ENCODE measurements around the gene DOLK.

The DOLK gene

DNA sequence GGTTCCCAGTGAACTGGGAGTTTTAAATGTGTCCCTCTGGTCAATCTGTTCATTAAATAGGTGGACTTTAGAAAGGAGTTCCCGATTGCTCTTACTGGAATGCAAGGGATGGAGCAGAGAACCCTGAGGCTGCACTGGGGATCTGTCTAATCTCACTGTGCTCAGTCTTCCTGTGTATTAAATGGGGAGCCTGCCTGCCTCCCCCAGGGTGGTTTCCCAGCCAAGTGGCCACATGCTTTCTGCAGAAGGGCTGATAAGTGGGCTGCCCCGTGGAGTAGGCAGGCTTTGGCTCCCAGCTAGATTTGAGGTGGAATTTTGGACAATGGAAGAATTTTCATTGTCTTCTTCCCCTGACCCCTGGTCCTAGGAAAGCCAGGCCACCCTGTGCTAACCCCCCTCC is 40.7 kb downstream of the DOLK start:
- no peak for DNase-seq (ENCODE audit: low read depth in 2 of 2)

DNA sequence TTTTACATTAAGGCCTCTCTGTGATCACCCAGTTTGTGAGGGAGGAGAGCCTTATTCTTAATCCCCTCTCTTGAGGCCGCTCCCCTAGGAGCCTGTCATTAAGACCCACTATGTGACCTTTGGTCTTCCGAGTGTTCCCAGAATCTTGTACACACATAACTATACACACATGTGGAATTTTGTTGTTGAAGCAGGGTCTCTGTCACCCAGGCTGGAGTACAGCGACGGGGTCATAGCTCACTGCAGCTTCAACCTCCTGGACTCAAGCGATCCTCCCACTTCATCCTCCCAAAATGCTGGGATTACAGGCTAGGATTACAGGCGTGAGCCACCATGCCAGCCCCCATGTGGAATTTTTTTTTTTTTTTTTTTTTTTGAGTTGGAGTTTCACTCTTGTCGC is 41.4 kb downstream of the DOLK start:
- DNase-seq (ENCODE audit: low read depth in 2 of 2) = no peak

DNA sequence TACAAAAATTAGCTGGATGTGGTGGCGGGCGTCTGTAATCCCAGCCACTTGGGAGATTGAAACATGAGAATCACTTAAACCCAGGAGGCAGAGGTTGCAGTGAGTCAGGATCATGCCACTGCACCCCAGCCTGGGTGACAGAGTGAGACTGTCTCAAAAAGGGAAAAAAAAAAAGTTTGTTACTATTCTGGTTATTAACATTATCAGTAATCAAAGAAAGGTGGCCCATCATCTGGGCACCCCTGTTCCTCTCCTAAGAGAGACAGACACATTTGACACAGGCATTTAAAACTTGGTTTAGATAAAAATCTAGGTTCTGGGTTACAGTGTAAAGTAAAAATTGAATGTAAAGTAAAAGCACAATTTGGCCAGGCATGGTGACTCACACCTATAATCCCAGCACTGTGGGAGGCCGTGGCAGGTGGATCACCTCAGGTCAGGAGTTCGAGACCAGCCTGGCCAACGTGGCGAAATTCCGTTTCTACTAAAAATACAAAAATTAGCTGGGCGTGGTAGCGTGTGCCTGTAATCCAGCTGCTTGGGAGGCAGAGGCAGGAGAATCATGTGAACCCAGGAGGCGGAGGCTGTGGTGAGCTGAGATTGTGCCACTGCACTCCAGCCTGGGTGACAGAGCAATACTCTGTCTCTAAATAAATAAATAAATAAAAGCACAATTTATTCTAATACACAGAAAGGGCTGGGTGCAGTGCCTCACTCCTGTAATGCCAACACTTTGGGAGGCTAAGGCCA is 43.4 kb downstream of the DOLK start:
- DNase-seq (ENCODE audit: low read depth in 2 of 2) = no peak

DNA sequence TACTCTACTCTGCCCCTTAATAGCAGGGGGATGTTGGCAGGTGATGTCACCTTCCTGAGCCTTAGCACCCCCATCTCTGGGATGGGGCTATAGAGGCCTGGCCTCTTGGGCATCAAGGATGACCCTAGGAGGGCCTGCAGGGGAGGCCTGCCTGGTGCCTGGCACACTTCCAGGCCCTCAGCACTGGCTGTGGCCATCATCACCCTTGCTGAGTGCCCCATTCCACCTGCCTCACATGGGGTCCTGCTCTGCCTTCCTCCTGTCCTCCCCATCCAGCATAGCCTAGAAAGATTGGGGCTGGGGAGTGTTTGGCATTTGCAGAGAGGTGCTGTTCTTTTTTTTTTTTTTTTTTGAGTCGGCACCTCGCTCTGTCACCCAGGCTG is 44.3 kb downstream of the DOLK start:
- DNase-seq (ENCODE audit: low read depth in 2 of 2) = no peak

DNA sequence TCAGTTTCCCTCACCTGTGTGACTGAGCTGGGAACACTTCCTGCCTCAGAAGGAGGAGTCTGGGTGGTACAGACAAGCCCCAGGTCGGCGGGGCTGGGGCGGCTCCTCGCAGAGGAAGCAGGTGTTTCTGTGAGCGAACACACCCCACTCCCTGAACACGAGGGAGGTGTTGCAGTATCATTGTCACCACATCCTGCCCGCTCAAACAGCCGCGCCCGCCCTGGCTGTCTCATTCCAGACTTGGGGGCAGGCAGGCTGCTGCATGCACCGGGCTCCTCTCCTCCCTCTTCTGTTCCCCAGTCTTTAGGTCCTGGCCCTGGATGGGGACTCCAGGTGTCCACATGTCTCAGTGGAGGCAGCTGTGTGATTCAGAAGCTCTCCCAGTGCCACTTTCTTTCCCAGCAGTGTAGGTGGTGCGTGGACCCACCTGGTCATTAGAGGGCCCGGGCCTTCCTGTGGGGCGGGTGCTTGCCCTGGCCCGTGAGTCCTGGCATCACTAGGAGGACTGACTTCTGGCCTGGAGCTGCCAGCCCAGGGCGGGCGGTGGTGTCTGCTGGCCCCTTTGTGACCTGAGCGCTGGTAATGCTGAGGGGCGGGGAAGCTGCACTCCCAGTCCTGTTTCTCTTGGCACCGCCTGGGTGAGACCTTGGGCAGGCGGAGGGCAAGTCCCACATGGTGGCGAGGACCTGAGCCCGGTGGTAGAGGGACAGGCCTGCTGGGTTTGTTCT is 44.9 kb downstream of the DOLK start:
- peak; percentile 68 to 81 for DNase-seq (ENCODE audit: low read depth in 2 of 2)

DNA sequence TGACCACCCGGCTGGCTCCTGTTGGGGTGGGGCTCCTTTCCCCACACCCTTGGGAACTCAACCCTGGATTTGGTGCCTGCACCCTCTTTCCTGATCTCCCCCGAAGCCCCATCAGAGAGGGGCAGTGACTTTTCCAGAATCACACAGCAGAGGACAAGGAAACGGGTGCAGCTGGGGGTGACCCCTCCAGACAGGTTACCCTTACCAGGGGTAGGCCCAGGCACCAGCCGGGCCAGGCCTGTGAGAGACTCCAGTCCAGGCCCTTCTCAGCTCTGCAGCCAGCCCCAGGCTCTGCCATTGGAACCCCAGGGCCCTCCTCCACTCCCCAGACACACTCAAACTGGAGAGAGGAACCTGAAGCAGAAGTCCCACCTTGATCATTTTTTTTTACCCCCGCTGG is 45.6 kb downstream of the DOLK start:
- DNase-seq (ENCODE audit: low read depth in 2 of 2) = no peak

DNA sequence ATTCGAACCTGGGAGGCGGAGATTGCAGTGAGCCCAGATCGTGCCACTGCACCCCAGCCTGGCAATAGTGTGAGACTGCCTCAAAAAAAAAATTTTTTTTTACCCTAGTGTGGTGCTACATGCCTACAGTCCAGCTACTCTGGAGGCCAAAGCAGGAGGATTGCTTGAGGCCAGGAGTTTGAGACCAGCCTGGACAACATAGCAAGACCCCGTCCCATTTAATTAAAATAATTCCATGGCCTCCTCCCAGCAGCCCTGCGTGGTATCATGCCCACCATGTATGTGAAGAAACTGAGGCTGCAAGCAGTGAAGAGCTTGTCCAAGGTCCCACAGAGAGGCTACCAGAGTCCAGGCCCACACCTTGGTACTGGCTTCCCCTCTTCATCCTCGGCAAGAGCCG is 46.0 kb downstream of the DOLK start:
- DNase-seq (ENCODE audit: low read depth in 2 of 2) = no peak

DNA sequence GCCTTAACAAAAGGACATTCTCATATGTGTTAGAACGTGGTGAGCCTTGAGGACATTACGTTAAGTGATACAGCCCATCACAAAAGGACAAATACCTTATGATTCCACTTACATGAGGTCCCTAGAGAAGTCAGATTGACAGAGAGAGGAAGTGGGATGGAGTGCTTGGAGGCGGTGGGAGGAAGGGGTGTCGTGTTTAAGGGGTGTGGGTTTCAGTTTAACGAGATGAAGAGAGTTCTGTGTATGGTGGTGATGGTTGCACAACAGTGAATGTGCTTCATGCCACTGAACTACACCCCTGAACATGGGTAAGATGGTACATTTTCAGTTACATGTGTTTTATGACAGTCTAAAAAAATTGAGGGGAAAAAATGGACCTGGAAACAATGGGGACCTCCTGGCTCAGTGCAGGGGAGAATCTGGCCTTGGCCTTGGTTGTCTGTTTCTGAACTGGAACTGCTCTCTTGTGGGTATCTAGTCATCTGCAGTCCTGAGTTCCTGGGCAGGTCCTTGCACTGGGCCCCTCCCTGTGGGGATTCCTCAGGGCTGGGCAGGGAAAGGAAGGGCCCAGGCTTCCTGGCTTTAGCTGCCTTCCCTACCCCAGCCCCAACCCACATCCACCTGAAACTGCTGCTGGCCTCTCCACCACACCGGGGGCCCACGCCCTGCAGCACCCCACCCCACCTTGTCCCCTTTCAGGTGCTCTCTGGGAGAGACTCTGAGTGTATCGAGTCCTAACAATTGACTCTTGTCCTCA is 47.7 kb downstream of the DOLK start:
- no peak for DNase-seq (ENCODE audit: low read depth in 2 of 2)

DNA sequence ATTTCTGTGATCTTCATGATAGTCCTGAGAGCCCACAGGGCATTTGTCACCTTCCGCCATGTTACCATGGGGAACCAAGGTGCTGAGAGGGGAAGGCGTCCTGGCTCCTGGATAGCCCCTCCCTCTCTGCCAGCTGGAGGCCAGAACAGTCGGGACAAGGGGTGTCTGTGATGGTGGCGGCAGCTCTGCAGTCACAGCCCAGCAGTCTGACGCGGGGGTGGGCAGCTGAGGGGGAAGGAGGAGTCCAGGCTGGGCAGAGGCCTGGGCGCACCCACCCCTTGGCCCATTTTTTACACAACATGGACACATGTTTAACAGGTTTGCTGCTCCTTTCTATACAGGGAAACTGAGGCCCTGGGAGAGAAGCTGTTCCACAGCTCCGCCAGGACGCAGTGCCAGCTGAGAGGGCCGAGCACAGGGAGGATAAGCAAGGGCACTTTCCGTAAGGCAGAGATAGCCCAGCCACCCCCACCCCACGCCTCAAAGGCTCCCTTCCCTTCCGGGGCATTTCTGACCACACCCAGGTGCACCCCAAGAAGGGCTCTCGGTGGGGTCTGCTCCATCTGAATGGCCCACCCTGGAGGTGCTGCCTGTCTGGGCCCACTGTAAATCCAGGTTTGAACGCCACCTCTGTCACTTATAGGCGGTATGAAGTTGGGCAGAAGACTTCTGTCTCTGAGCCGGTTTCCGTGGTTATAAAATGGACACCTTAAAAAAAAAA is 48.4 kb downstream of the DOLK start:
- DNase-seq (ENCODE audit: low read depth in 2 of 2) = no peak

DNA sequence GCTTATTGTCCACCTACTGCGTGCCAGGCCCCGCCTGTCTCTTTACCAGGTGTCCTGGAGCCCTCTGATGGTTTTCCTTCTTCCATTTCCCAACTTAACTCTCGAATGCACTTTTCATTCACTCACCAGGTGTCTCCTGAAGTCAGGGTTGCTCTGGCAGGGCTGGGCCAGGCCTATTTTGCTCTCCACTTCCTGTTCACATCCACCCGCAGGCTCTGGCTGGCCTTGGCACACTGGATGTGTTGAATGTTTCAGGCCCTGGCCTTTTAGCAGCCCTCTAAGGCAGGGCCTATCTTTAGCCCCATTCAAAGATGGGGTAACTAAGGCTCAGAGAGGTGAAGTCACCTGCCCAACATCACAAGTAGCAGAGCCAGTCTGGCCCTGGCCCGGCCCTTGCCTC is 49.0 kb downstream of the DOLK start:
- no peak for DNase-seq (ENCODE audit: low read depth in 2 of 2)

DNA sequence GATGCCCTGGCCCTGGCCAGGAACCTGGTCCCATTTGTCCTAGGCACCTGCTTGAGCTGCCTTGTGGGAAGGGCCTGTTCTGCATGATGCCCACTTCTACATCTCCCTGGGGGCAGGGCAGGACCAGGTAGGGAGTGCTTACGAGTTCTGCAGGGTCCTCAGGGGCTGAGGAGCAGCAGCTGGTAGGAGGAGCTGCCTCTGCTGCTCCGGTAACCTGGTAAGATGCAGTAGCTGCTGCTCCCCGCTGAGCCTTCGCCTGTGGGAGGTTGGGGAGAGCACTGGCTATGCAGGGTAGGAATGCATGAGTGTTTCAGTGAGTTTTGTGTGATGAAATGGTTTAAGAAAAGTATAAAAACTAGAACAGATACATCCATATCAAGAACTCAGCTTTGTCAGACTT is 51.8 kb downstream of the DOLK start:
- no peak for DNase-seq (ENCODE audit: low read depth in 2 of 2)

Data from stimulated activated CD4-positive, alpha-beta T cell treated with anti-CD3 and anti-CD28 coated beads, Interleukin-12 subunit alpha, Interleukin-12 subunit beta, amount 100 ng/mL, for 24 hours (primary cell).